ENCODE data around the gene HMGXB3. TPM values are rescaled to one million over a fixed set of nuclear protein-coding genes. Genes with fewer than 3 reads are reported as not detected.
"Not testable (repeated sequence)": the region's sequence is repeated elsewhere in the genome, so short reads cannot be mapped to it uniquely, and the experiment has no call there.

HMGXB3 gene
- total RNA-seq, 1 experiment from 2014 or later = 26.9 TPM

GRCh38 chr5:150046031-150046430 is 45.5 kb downstream of the HMGXB3 start:
- Mint-ChIP-seq H3K36me3 (ENCODE audit: insufficient read depth in 1 of 3, low read depth in 3 of 3) (peaks cover 37 to 93% (median 73%) of the 10 kb centered on the region in 3 experiments; a peak in 6 of 7 replicates), H3K27me3 (ENCODE audit: low read depth) (no peaks in the 10 kb centered on the region), H3K4me3 (no peak overlapping the region), H3K4me1 (peaks cover 5 to 11% of the 10 kb centered on the region in 2 experiments), H3K27ac (no peak overlapping the region), H3K9me3 (no peaks in the 10 kb centered on the region)
- Histone ChIP-seq H3K4me2 (ENCODE audit: insufficient read depth, insufficient read length, low read length) (no peak overlapping the region), H3K27me3 (ENCODE audit: insufficient read depth, low read length) (no peaks in the 10 kb centered on the region), H2BK12ac (ENCODE audit: insufficient read length, low read depth, low read length) (no peak overlapping the region), H2BK120ac (ENCODE audit: low read depth, low read length, poor library complexity, severe bottlenecking) (no peak overlapping the region), H4K20me1 (ENCODE audit: control insufficient read depth, insufficient read depth, insufficient read length) (no peaks in the 10 kb centered on the region), H2BK15ac (ENCODE audit: low read depth, low read length) (no peak overlapping the region), H3K9ac (ENCODE audit: extremely low read depth, insufficient read length, low read length) (no peak overlapping the region), H3K14ac (ENCODE audit: insufficient read depth, low read length) (no peak overlapping the region), H4K91ac (ENCODE audit: insufficient read length, low read depth, low read length) (no peak overlapping the region), H3K4me1 (ENCODE audit: insufficient read depth, low read length) (no peaks in the 10 kb centered on the region; the same call in 1 of the 2 replicates), H3K27ac (ENCODE audit: insufficient read length, low read depth, low read length) (no peak overlapping the region), H4K5ac (ENCODE audit: insufficient read length, low read depth, low read length) (no peak overlapping the region), H3K4ac (ENCODE audit: low read depth, low read length) (no peak overlapping the region), H2BK20ac (ENCODE audit: low read depth, low read length, poor library complexity, severe bottlenecking) (no peak overlapping the region), H3K18ac (ENCODE audit: insufficient read length, low read depth, low read length) (no peak overlapping the region), H3K56ac (ENCODE audit: insufficient read length, low read depth, low read length) (no peak overlapping the region), H2BK5ac (ENCODE audit: insufficient read length, low read length) (no peak overlapping the region), H3K23me2 (ENCODE audit: insufficient read length, low read depth, low read length, poor library complexity, severe bottlenecking) (no peaks in the 10 kb centered on the region), H3K79me1 (ENCODE audit: insufficient read depth, low read depth, low read length, poor library complexity, severe bottlenecking) (no peaks in the 10 kb centered on the region), H4K8ac (replicated peaks; ENCODE audit: insufficient read length, low read depth, low read length) (no peak overlapping the region), H2AFZ (ENCODE audit: low read length) (no peak overlapping the region), H3K23ac (ENCODE audit: insufficient read length, low read depth, low read length) (no peak overlapping the region), H3T11ph (ENCODE audit: low read length) (no peak overlapping the region), H3K79me2 (ENCODE audit: insufficient read depth, low read length) (no peaks in the 10 kb centered on the region), H2AK5ac (ENCODE audit: insufficient read length, low read length) (no peak overlapping the region), H3K9me3 (ENCODE audit: control insufficient read depth, low read depth, low read length) (no peaks in the 10 kb centered on the region)
- no peak for DNase-seq
- WGBS (ENCODE audit: extremely low coverage, insufficient read length, low lambda C conversion rate) = no CpG with 5 or more reads among the region's 6 CpGs
- no peak for TF ChIP-seq CTCF (conservative IDR thresholded peaks at IDR 0.05)

- not testable (repeated sequence) for H3K18ac ChIP-seq (ENCODE audit: insufficient read length, low read depth, low read length); H4K8ac ChIP-seq (replicated peaks; ENCODE audit: insufficient read length, low read depth, low read length); H2BK12ac ChIP-seq (ENCODE audit: insufficient read length, low read depth, low read length); H3K23ac ChIP-seq (ENCODE audit: insufficient read length, low read depth, low read length); H3K9ac ChIP-seq (ENCODE audit: extremely low read depth, insufficient read length, low read length); H3K79me2 ChIP-seq (ENCODE audit: insufficient read depth, low read length); H3T11ph ChIP-seq (ENCODE audit: low read length); H3K27ac ChIP-seq (ENCODE audit: insufficient read length, low read depth, low read length); H3K79me1 ChIP-seq (ENCODE audit: insufficient read depth, low read depth, low read length, poor library complexity, severe bottlenecking); H3K4me3 Mint-ChIP-seq; H2AK5ac ChIP-seq (ENCODE audit: insufficient read length, low read length); H2BK120ac ChIP-seq (ENCODE audit: low read depth, low read length, poor library complexity, severe bottlenecking); H4K20me1 ChIP-seq (ENCODE audit: control insufficient read depth, insufficient read depth, insufficient read length); H3K56ac ChIP-seq (ENCODE audit: insufficient read length, low read depth, low read length); DNase-seq; H3K4me1 Mint-ChIP-seq; H2AFZ ChIP-seq (ENCODE audit: low read length); H3K27ac Mint-ChIP-seq; H3K9me3 Mint-ChIP-seq; H3K27me3 Mint-ChIP-seq (ENCODE audit: low read depth); H2BK5ac ChIP-seq (ENCODE audit: insufficient read length, low read length); H2BK15ac ChIP-seq (ENCODE audit: low read depth, low read length); H2BK20ac ChIP-seq (ENCODE audit: low read depth, low read length, poor library complexity, severe bottlenecking); H4K91ac ChIP-seq (ENCODE audit: insufficient read length, low read depth, low read length); H3K23me2 ChIP-seq (ENCODE audit: insufficient read length, low read depth, low read length, poor library complexity, severe bottlenecking); H3K14ac ChIP-seq (ENCODE audit: insufficient read depth, low read length); H3K4me1 ChIP-seq (ENCODE audit: insufficient read depth, low read length); H3K27me3 ChIP-seq (ENCODE audit: insufficient read depth, low read length); H3K9me3 ChIP-seq (ENCODE audit: control insufficient read depth, low read depth, low read length); H3K4ac ChIP-seq (ENCODE audit: low read depth, low read length); H3K4me2 ChIP-seq (ENCODE audit: insufficient read depth, insufficient read length, low read length); H4K5ac ChIP-seq (ENCODE audit: insufficient read length, low read depth, low read length)
- no CpG with 5 or more reads among the region's 14 CpGs for WGBS (ENCODE audit: extremely low coverage, insufficient read length, low lambda C conversion rate)
- H3K36me3 Mint-ChIP-seq (ENCODE audit: insufficient read depth in 1 of 3, low read depth in 3 of 3) = peaks cover 35 to 90% (median 69%) of the 10 kb centered on the region in 3 experiments; a peak in 6 of 7 replicates
Measured at GRCh38 chr5:150050172-150050811, 49.8 kb downstream of the HMGXB3 start.

Data from H9 (cell line).